Keratinocyte (primary cell): ENCODE data around the gene SNX19. TPM values are rescaled to one million over a fixed set of nuclear protein-coding genes. Genes with fewer than 3 reads are reported as not detected.

Source experiments
- DNase-seq: peaks from one replicate; pipeline ENCODE4 v3.0.0-alpha.2; 2011; ENCODE audit warnings: low read depth, missing footprints, low spot score
- FAIRE-seq: peaks from 2 replicates; lab custom pipeline; 2011; peaks lifted over from hg19 to GRCh38; lab: Jason Lieb, UNC
- H2AFZ ChIP-seq: 2 replicates; pipeline ENCODE4 v1.6.0; 2012; ENCODE audit warnings: low read length, control low read depth, inconsistent platforms; ENCODE audit not compliant: control insufficient read depth
- H3K27ac ChIP-seq: 2 replicates; pipeline ENCODE4 v1.5.1; 2011; ENCODE audit warnings: low read length; ENCODE audit not compliant: control insufficient read depth, insufficient read depth
- H3K27me3 ChIP-seq: 3 replicates; pipeline ENCODE4 v1.6.0; 2011; ENCODE audit warnings: low read length; ENCODE audit not compliant: control insufficient read depth, insufficient read depth; ENCODE audit errors: extremely low read depth
- H3K36me3 ChIP-seq, 2 experiments: 2 replicates in 1 of 2; 3 replicates in 1 of 2; pipeline ENCODE4 v1.5.1; 2011; ENCODE audit warnings: low read length in 2 of 2, mild to moderate bottlenecking in 1 of 2; ENCODE audit not compliant: control insufficient read depth in 2 of 2, insufficient read depth in 2 of 2; ENCODE audit errors: extremely low read depth in 1 of 2
- H3K4me1 ChIP-seq: 3 replicates; pipeline ENCODE4 v1.5.1; 2011; ENCODE audit warnings: low read length; ENCODE audit not compliant: control insufficient read depth, insufficient read depth; ENCODE audit errors: extremely low read depth
- H3K4me2 ChIP-seq: 3 replicates; pipeline ENCODE4 v1.6.0; 2011; ENCODE audit warnings: low read depth, low read length; ENCODE audit not compliant: control insufficient read depth, insufficient read depth; ENCODE audit errors: extremely low read depth
- H3K4me3 ChIP-seq, 3 experiments: fragments of 200-600 bp in 1 of 3; sonication (generic) in 1 of 3; 2 replicates in 2 of 3; 3 replicates in 1 of 3; pipeline ENCODE4 v1.5.1; 2011 to 2016; ENCODE audit warnings: low read length in 3 of 3, mild to moderate bottlenecking in 3 of 3, control low read depth in 2 of 3, inconsistent platforms in 1 of 3, low read depth in 1 of 3, mixed read lengths in 1 of 3, mixed run types in 1 of 3, moderate library complexity in 1 of 3; ENCODE audit not compliant: control insufficient read depth in 2 of 3, insufficient read depth in 2 of 3; ENCODE audit errors: extremely low read depth in 1 of 3
- H3K79me2 ChIP-seq: 2 replicates; pipeline ENCODE4 v1.6.0; 2012; ENCODE audit warnings: low read length; ENCODE audit not compliant: control insufficient read depth, insufficient read depth
- H3K9ac ChIP-seq: 3 replicates; pipeline ENCODE4 v1.6.0; 2011; ENCODE audit warnings: low read length; ENCODE audit not compliant: control insufficient read depth, insufficient read depth; ENCODE audit errors: extremely low read depth
- H3K9me1 ChIP-seq: 3 replicates; pipeline ENCODE4 v1.6.0; 2011; ENCODE audit warnings: low read length; ENCODE audit not compliant: control insufficient read depth, insufficient read depth; ENCODE audit errors: extremely low read depth
- H3K9me3 ChIP-seq: 2 replicates; pipeline ENCODE4 v1.5.1; 2012; ENCODE audit warnings: low read depth, low read length; ENCODE audit not compliant: control insufficient read depth
- H4K20me1 ChIP-seq: 3 replicates; pipeline ENCODE4 v1.6.0; 2011; ENCODE audit warnings: low read length; ENCODE audit not compliant: control insufficient read depth, insufficient read depth; ENCODE audit errors: extremely low read depth
- EZH2 ChIP-seq: IDR thresholded peaks from one replicate; pipeline ENCODE4 v1.6.1; 2012; ENCODE audit warnings: inconsistent platforms, mild to moderate bottlenecking, low read length, moderate library complexity
- dilution Hi-C: fragments of 300-500 bp; cut with MboI; formaldehyde crosslinking; loops from one replicate; pipeline ENCODE4 v1.7.0; 2020; ENCODE audit warnings: low sequenced_read_pairs; ENCODE audit not compliant: extremely low pct_ligation_motif_present
- polyA plus RNA-seq, 5 experiments: library from polyadenylated mRNA; depleted of rRNA in 3 of 5; stranded (reverse) in 3 of 5; stranded (forward) in 1 of 5; unstranded in 1 of 5; fragments of >200 nt; gene quantifications; 1 replicate in 1 of 5; 2 replicates in 3 of 5; 3 replicates in 1 of 5; pipeline versions ENCODE4 v1.2.1 to v1.2.3, GENCODE V29; 2011 to 2012; ENCODE audit warnings: missing spikeins in 2 of 5, low read depth in 1 of 5, low replicate concordance in 1 of 5
- TF ChIP-seq, protein P1 (sequence below), 3 experiments: IDR thresholded peaks in 1 of 3; conservative IDR thresholded peaks in 1 of 3; optimal IDR thresholded peaks in 1 of 3; 2 replicates in 2 of 3; 3 replicates in 1 of 3; pipeline versions ENCODE3 to v1.5.1; 2011; ENCODE audit warnings: low read length in 3 of 3, mild to moderate bottlenecking in 3 of 3, moderate library complexity in 2 of 3, control low read depth in 1 of 3, inconsistent platforms in 1 of 3; ENCODE audit not compliant: insufficient read depth in 2 of 3; ENCODE audit errors: extremely low read depth in 1 of 3

Gene SNX19
- polyA plus RNA-seq, 1 donor (not counting 4 experiments of a cell fraction or from before 2014, with no cell fraction given) = 29.1 TPM

DNA sequence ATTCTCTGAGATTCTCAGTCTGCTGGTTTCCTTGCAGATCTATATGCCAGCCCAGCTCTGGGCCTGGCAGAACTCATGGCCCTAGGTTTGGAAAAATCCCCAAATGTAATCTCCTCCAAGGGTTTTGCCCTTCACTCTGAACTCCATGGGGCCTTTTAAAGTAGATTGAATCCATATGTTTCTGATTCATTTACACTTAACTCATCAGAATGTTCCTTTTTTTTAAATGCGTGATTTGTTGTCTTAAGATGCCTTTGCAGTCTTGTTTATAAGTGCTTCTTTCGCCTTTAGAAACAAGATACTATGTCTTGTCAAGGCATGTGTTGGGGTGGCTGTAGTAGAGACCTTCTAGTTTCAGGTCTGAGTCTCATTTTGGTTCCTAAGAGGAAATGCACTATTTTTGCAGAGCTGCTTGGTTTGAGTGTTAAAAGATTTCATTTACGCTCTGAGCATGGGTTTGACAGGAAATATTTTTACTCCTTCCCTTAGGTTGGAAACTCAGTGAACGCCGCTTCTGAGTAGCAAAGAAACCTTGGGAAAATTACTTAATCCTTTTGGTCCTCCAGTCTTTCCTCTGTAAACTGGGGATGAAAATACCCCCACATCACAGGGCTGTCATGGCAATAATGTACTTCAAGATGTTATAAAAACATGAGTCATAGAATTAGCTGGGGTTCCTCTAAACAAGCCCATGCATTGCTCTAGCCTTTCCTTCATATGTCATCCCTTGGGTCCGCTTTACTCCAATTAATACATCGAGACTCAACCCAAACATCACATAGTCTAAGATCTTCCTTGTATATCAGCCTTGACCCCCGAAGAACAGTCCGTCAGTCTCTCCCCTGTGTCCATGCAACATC lies 83.5 kb downstream of the SNX19 start:
- FAIRE-seq (no peak), DNase-seq (no peak)
- H3K9ac ChIP-seq = no peak overlapping the region
- H3K9me1 ChIP-seq = no peaks in the 10 kb centered on the region
- H3K27ac ChIP-seq = no peak overlapping the region
- H2AFZ ChIP-seq = no peak overlapping the region
- H3K4me3 ChIP-seq = no peak overlapping the region
- no peak for TF ChIP-seq EZH2
- TF ChIP-seq, protein P1, sequence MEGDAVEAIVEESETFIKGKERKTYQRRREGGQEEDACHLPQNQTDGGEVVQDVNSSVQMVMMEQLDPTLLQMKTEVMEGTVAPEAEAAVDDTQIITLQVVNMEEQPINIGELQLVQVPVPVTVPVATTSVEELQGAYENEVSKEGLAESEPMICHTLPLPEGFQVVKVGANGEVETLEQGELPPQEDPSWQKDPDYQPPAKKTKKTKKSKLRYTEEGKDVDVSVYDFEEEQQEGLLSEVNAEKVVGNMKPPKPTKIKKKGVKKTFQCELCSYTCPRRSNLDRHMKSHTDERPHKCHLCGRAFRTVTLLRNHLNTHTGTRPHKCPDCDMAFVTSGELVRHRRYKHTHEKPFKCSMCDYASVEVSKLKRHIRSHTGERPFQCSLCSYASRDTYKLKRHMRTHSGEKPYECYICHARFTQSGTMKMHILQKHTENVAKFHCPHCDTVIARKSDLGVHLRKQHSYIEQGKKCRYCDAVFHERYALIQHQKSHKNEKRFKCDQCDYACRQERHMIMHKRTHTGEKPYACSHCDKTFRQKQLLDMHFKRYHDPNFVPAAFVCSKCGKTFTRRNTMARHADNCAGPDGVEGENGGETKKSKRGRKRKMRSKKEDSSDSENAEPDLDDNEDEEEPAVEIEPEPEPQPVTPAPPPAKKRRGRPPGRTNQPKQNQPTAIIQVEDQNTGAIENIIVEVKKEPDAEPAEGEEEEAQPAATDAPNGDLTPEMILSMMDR (optimal IDR thresholded peaks at IDR 0.05 in 1 of 3, IDR thresholded peaks at IDR 0.05 in 1 of 3, conservative IDR thresholded peaks at IDR 0.05 in 1 of 3; ENCODE audit: extremely low read depth in 1 of 3, insufficient read depth in 2 of 3, low read length in 3 of 3) = no peak
- peaks cover 6% of the 10 kb centered on the region for H3K4me1 ChIP-seq
- no peaks in the 10 kb centered on the region for H3K9me3 ChIP-seq
- no peaks in the 10 kb centered on the region for H3K27me3 ChIP-seq
- no peaks in the 10 kb centered on the region for H3K79me2 ChIP-seq
- H3K36me3 ChIP-seq = no peaks in the 10 kb centered on the region
- H3K4me2 ChIP-seq = no peak overlapping the region
- H4K20me1 ChIP-seq = no peaks in the 10 kb centered on the region
- dilution Hi-C loops = no loop called here

- no peaks in the 10 kb centered on the region for H3K79me2 ChIP-seq
Observed at GRCh38 chr11:130831976-130832375, 84.3 kb downstream of the SNX19 start.

More at GRCh38 chr11:130831976-130832375, 84.3 kb downstream of the SNX19 start:
- Histone ChIP-seq H3K4me2 (no peak overlapping the region), H3K36me3 (no peaks in the 10 kb centered on the region), H3K27ac (no peak overlapping the region), H3K9me3 (no peaks in the 10 kb centered on the region), H3K9me1 (no peaks in the 10 kb centered on the region), H3K4me1 (peaks cover 9% of the 10 kb centered on the region), H4K20me1 (no peaks in the 10 kb centered on the region), H3K27me3 (no peaks in the 10 kb centered on the region), H3K9ac (no peak overlapping the region), H2AFZ (no peak overlapping the region), H3K4me3 (no peak overlapping the region)
- DNase-seq (no peak), FAIRE-seq (no peak)
- TF ChIP-seq, protein P1 (optimal IDR thresholded peaks at IDR 0.05 in 1 of 3, IDR thresholded peaks at IDR 0.05 in 1 of 3, conservative IDR thresholded peaks at IDR 0.05 in 1 of 3; ENCODE audit: extremely low read depth in 1 of 3, insufficient read depth in 2 of 3, low read length in 3 of 3) = no peak
- TF ChIP-seq EZH2 = no peak
- dilution Hi-C loops = no loop called here
